ENCODE results near the gene GPBP1.

GRCh38 chr5:57137401-57137800 is 36.5 kb upstream of the GPBP1 start:
- TF ChIP-seq E2F4 (CRISPR knock-in tag; IDR thresholded peaks at IDR 0.05; ENCODE audit: borderline replicate concordance, low read depth) (no peak), JUN (CRISPR knock-in tag; IDR thresholded peaks at IDR 0.05) (no peak), NFE2L1 (CRISPR knock-in tag; IDR thresholded peaks at IDR 0.05) (no peak), FOXP4 (CRISPR knock-in tag; IDR thresholded peaks at IDR 0.05) (no peak), CTCF (IDR thresholded peaks at IDR 0.05) (no peak), FOXK1 (CRISPR knock-in tag; IDR thresholded peaks at IDR 0.05) (no peak), CREB1 (CRISPR knock-in tag; IDR thresholded peaks at IDR 0.05) (no peak), KAT7 (CRISPR knock-in tag; IDR thresholded peaks at IDR 0.05; ENCODE audit: borderline replicate concordance) (no peak), SP1 (CRISPR knock-in tag; conservative IDR thresholded peaks at IDR 0.05) (no peak)
